Activated naive CD8-positive, alpha-beta T cell treated with anti-CD3 and anti-CD28 coated beads, Interleukin-2, amount 50 U/mL, for 24 hours (primary cell): ENCODE measurements around the gene CLPSL1.

Experiments used
- ATAC-seq: fragments of 150-1000 bp; cut with Tn5 transposase; one replicate; pipeline ENCODE4 v1.10.0; 2021
- DNase-seq: peaks from one replicate; pipeline ENCODE4 v3.0.0; 2021
- H3K27ac Mint-ChIP-seq: one replicate; pipeline ENCODE4 v1.8.0; 2021; ENCODE audit warnings: mild to moderate bottlenecking, mixed read lengths
- H3K27me3 Mint-ChIP-seq: one replicate; pipeline ENCODE4 v1.8.0; 2021; ENCODE audit warnings: mixed read lengths
- H3K36me3 Mint-ChIP-seq: one replicate; pipeline ENCODE4 v1.8.0; 2021; ENCODE audit warnings: low read depth, mixed read lengths
- H3K4me1 Mint-ChIP-seq: one replicate; pipeline ENCODE4 v1.8.0; 2021; ENCODE audit warnings: mixed read lengths
- H3K4me3 Mint-ChIP-seq: one replicate; pipeline ENCODE4 v1.8.0; 2021; ENCODE audit warnings: mild to moderate bottlenecking, moderate library complexity, mixed read lengths
- H3K9me3 Mint-ChIP-seq: one replicate; pipeline ENCODE4 v1.8.0; 2021; ENCODE audit warnings: mixed read lengths

The CLPSL1 gene

DNA sequence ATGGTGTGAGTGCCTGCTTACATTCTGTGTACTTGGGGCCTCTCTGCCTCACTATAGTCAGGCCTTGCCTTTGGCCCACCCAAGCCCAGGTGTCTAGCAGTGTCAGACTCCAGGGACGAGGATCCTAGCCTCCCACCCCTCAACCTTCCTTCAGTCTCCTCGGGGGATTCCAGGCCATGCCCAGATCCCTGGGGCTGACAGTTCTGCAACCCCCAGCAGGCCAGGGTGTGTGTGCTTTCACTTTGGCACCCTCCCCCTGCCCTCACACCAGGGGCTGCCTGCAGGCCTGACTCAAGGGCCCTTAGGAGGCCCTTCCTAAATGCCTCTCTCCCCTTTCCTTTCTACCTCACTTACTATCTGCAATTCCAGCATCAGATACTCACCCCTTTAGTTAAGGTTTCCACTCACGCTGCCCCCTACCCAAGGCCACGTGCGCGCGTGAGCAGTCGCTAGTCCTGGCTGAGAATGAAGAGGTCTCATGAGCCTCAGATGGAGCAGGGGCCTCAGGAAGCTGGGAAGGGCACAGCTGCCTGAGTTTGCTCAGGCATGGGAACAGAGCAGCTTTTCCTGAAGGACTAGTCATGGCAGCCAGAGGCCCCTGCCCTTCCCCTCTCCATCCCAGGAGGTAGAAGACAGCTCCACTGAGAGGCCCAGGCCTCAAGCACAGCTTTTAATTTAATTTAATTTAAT lies 17.2 kb downstream of the CLPSL1 start:
- no peak overlapping the region for H3K27ac Mint-ChIP-seq
- ATAC-seq = no peak

DNA sequence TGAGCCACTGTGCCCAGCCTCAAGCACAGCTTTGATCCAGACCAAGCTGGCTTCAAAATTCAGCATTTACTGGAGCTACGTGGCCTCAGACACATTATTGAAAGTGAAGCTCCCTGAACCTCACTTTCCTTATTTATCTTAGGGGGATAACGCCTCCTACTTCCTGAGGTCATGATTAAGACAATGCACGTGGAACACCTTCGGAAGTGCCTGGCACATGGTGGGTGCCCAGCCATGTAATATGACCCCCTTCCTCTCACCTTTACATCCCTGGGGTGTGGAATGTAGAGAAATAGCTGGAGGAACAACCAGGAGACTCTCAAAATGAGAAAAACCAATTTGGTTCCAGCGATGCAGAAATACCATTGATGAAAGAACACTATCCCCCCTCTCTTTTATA lies 17.9 kb downstream of the CLPSL1 start:
- no peaks in the 10 kb centered on the region for H3K4me1 Mint-ChIP-seq
- H3K9me3 Mint-ChIP-seq = no peaks in the 10 kb centered on the region
- H3K27me3 Mint-ChIP-seq = peaks cover 1% of the 10 kb centered on the region
- no peak overlapping the region for H3K27ac Mint-ChIP-seq
- H3K4me3 Mint-ChIP-seq = no peak overlapping the region
- no peaks in the 10 kb centered on the region for H3K36me3 Mint-ChIP-seq
- ATAC-seq (no peak), DNase-seq (no peak)

More for the DNA sequence above, 17.2 kb downstream of the CLPSL1 start:
- Mint-ChIP-seq H3K9me3 (no peaks in the 10 kb centered on the region), H3K36me3 (no peaks in the 10 kb centered on the region), H3K4me3 (no peak overlapping the region), H3K4me1 (no peaks in the 10 kb centered on the region), H3K27me3 (no peaks in the 10 kb centered on the region)
- no peak for DNase-seq

DNA sequence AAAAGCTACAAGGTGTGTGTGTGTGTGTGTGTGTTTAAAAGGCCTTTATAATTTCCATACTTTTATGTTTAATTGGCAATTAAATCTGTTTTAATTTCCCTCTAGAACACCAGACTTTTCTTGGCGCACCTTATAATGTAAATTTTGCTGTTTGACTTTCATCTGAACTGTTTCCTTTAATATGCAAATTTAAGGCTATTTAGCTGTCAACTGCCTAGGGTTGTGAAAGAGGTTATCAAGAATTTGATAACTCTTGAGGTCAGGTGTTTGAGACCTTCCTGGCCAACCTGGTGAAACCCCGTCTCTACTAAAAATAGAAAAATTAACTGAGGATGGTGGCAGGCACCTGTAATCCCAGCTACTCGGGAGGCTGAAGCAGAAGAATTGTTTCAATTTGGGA lies 20.3 kb downstream of the CLPSL1 start:
- Mint-ChIP-seq H3K9me3 (no peaks in the 10 kb centered on the region), H3K27ac (no peak overlapping the region), H3K27me3 (peaks cover 8% of the 10 kb centered on the region), H3K36me3 (no peaks in the 10 kb centered on the region), H3K4me3 (no peak overlapping the region), H3K4me1 (no peaks in the 10 kb centered on the region)
- ATAC-seq = no peak
- DNase-seq = no peak

DNA sequence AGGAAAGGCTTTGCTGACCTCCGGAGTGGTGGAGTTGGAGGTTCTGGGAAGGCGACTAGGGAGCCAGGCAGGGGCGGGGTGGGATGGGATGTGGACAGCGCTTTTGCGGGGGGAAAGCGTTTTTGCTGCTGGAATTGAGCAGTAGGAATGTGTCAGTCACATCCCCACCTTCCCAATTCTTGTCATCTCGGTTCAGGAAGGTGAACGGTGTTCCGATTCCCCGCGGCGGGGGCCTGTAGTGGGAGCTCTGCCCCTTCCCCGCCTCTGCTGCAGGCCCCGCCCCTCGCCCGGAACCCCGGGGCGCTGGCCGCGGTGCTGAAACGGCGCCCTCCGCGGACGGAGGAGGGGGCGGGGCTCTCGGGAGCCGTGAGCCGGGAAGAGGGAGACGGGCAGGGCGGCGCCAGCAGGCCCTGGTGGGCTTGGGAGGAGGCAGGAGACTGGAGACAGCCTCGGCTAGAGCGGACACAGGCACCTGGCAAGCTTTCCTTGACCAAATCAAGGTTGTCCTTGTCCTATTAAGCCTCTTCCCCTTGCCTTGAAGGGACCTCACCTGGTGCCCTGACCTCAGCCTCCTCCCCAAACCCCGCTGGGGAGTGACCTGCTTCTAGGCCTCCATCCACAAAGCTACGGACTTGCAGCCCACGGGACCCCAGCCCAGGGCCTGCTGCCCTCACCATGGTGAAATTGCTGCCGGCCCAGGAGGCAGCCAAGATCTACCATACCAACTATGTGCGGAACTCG lies 24.3 kb downstream of the CLPSL1 start, which contains the start of gene LHFPL5:
LHFPL5 (plus strand) TSS at position 357 of the 741 bp plus-strand sequence; CDS start at position 676, 319 bp downstream.
- no peak within 1 kb of the TSS for H3K4me3 Mint-ChIP-seq
- peaks cover 21% of the 10 kb centered on the region for H3K27me3 Mint-ChIP-seq
- H3K27ac Mint-ChIP-seq = no peak within 1 kb of the TSS
- H3K36me3 Mint-ChIP-seq = no peaks in the 10 kb centered on the region
- ATAC-seq = peak; percentile 63
- DNase-seq = peak; percentile 66
- H3K9me3 Mint-ChIP-seq = no peaks in the 10 kb centered on the region
- no peaks in the 10 kb centered on the region for H3K4me1 Mint-ChIP-seq

DNA sequence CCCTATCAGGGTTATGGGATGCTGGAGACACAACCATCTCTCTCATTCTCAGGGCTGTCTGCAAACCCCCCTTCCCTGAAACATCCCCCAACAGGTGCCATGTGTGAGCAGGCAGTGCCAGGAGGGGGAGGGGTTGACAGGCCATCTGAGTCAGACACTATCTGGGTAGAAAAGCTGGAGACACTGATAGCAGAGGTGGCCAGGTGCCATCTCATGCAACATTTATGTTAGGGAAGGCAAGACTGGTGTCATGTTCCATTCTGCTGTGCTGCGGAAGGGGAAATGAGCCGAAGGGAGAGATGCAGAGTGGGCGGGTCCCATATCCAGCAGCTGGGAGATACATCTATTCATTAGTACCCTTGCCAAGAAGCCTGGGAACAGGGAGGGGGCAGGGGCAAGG lies 27.9 kb downstream of the CLPSL1 start:
- Mint-ChIP-seq H3K27me3 (peaks cover 23% of the 10 kb centered on the region), H3K36me3 (no peaks in the 10 kb centered on the region), H3K4me3 (no peak overlapping the region), H3K9me3 (no peaks in the 10 kb centered on the region), H3K27ac (no peak overlapping the region), H3K4me1 (peaks cover 5% of the 10 kb centered on the region)
- DNase-seq (no peak), ATAC-seq (no peak)

DNA sequence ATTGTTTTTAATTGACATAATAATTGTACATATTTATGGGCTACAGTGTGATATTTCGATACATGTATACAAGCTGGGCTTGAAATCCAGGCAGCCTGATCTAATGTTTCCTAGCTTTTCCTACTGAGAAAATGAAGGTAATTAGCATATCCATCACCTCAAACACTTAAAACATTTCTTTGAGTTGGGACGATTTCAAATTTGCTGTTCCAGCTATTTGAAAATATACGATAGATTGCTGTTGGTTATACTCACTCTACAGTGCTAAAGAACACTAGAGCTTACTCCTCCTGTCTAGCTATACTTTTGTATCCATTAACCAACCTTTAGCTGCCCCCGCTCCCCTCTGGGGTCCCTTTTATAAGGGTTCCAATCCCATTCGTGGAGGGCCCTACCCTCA lies 29.0 kb downstream of the CLPSL1 start:
- no peak for ATAC-seq
- Mint-ChIP-seq H3K27ac (no peak overlapping the region), H3K27me3 (peaks cover 21% of the 10 kb centered on the region), H3K4me1 (peaks cover 5% of the 10 kb centered on the region), H3K36me3 (no peaks in the 10 kb centered on the region), H3K9me3 (no peaks in the 10 kb centered on the region), H3K4me3 (no peak overlapping the region)
- DNase-seq = no peak

DNA sequence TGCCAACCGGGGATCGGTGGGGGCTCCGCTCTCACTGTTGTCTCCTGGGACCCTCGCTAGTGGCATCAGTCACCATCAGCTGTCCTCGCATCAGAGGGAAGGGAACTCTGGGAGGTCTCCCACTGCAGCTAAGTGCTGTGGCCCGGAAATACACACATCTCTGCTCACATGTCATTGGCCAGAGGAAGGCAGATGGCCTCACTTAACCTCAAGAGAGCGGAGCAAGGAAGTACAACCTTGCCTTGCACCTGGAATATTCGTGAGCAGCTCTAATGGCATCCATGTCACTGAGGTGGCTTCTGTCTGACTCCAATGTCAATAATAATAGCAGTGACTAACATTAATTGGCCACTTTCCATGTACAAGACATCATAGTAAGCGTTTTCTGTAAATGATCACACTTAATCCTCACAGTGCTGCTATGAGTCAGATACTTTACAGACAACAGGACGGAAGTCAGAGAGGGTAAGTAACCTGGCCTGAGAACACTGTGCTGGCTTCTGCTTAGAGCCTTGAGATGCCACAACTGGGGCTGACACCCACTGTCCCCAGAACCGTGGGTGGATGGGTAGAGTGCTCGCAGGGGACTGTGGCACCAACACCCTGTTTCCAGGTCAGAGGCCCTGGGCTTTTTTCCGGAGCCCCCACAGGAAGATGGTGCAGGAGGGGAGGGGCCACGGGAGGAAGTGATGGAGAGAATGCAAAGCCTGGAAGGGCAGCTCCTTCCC lies 30.3 kb downstream of the CLPSL1 start:
- Mint-ChIP-seq H3K4me1 (peaks cover 5% of the 10 kb centered on the region), H3K4me3 (no peak overlapping the region), H3K36me3 (no peaks in the 10 kb centered on the region), H3K27ac (no peak overlapping the region), H3K27me3 (peaks cover 16% of the 10 kb centered on the region), H3K9me3 (no peaks in the 10 kb centered on the region)
- DNase-seq = no peak
- peak; percentile 36 for ATAC-seq

DNA sequence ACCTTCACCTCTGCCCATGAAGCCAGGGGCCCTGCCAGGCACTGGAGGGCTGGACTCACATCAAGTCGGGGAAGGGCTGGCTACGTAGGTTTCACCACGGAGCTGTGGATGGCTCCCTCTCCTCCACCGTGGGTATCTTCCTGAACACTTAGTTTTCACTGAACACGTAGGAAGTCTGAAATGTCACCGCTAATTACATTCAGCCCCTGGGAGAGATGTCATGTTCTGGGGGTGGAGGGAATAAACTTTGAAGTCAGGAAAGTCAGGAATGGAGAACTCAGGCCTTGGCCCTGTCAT lies 30.8 kb downstream of the CLPSL1 start:
- ATAC-seq = no peak
- Mint-ChIP-seq H3K9me3 (no peaks in the 10 kb centered on the region), H3K27ac (no peak overlapping the region), H3K4me3 (no peak overlapping the region), H3K27me3 (peaks cover 11% of the 10 kb centered on the region), H3K36me3 (no peaks in the 10 kb centered on the region), H3K4me1 (peaks cover 5% of the 10 kb centered on the region)
- no peak for DNase-seq

DNA sequence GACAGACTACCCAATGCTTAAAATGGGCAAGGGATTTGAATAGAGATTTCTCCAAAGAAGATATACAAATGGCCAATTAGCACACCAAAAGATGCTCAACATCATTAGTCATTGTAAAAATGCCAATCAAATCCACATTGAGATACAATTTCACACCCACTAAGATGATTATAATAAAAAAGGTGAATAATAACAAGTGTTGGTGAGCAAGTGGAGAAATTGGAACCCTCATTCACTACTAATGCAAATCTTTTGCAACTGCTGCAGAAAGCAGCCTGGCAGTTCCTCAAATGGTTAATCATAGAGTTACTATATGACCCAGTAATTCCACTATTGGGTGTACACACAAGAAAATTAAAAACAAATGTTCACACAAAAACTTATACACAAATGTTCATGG lies 36.7 kb downstream of the CLPSL1 start:
- no peaks in the 10 kb centered on the region for H3K4me1 Mint-ChIP-seq
- DNase-seq (no peak), ATAC-seq (no peak)
- H3K27me3 Mint-ChIP-seq = peaks cover 6% of the 10 kb centered on the region
- no peak overlapping the region for H3K4me3 Mint-ChIP-seq
- H3K36me3 Mint-ChIP-seq = no peaks in the 10 kb centered on the region
- H3K27ac Mint-ChIP-seq = no peak overlapping the region
- no peaks in the 10 kb centered on the region for H3K9me3 Mint-ChIP-seq

DNA sequence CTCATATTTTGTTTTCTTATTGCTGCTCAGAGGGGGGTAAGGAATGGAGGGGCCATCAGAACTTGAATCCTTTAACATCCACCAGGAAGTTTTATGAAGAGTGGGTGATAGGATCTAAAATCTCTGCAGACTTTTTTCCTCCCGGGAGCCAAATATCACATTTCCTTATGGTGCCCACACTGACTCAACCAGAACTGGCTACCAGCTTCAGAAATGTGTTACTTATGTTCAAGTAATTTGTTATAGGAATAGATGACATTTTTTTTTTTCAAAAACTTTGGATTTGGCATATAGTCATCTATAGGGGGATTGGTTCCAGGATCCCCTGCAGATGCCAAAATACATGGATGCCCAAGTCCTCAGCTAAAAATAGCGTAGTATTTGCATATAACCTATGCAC lies 42.8 kb downstream of the CLPSL1 start:
- no peaks in the 10 kb centered on the region for H3K36me3 Mint-ChIP-seq
- H3K27me3 Mint-ChIP-seq = peaks cover 5% of the 10 kb centered on the region
- ATAC-seq = no peak
- H3K4me1 Mint-ChIP-seq = no peaks in the 10 kb centered on the region
- DNase-seq = no peak
- H3K9me3 Mint-ChIP-seq = no peaks in the 10 kb centered on the region
- H3K4me3 Mint-ChIP-seq = no peak overlapping the region
- H3K27ac Mint-ChIP-seq = no peak overlapping the region

DNA sequence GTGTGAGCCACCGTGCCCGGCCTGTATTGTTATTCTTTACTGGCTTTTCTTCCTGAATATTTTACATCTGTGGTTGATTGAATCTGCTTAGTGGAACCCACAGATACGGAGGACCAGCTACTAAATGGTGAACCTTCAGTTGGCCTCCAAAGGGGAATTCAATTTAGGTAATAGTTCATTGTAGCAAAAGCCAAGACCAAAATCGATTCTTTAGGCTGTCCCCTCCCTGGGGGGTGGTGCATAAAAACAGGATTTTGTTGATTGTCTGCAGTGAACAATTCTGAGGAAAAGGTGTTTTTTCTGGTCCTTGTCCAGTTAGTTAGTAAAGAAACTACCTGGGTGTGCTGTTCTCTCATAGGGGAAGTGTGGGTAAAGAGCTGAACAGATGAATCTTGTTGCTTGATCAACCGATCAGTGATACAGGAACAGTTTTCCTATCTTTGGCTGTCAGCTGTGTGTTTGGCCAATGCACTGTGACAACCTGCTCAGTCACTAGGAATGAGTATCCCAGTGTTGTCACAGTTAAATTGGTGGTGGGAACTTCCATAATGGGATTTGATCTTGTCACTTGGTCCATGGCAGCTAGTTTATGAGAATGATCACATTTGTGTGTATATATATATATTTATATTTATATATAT lies 43.9 kb downstream of the CLPSL1 start:
- no peak for DNase-seq
- Mint-ChIP-seq H3K9me3 (no peaks in the 10 kb centered on the region), H3K4me1 (no peaks in the 10 kb centered on the region), H3K36me3 (no peaks in the 10 kb centered on the region), H3K27me3 (peaks cover 1% of the 10 kb centered on the region), H3K27ac (no peak overlapping the region), H3K4me3 (no peak overlapping the region)
- ATAC-seq = no peak

DNA sequence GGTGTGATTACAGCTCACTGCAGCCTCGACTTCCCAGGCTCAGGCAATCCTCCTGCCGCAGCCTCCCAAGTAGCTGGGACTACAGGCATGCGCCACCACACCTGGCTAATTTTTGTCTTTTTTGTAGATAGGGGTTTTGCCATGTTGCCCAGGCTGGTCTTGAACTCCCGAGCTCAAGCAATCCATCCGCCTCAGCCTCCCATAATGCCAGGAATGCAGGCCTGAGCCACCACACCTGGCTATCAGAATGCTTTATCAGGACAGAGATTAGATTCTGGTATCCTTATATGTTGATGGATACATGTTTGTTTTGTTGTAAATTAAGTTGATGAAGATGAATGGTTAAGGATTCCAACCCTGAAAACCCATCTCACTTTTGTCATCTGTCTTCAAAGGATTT lies 48.5 kb downstream of the CLPSL1 start:
- no peak overlapping the region for H3K27ac Mint-ChIP-seq
- H3K4me3 Mint-ChIP-seq = no peak overlapping the region
- H3K9me3 Mint-ChIP-seq = no peaks in the 10 kb centered on the region
- peaks cover 1% of the 10 kb centered on the region for H3K27me3 Mint-ChIP-seq
- H3K4me1 Mint-ChIP-seq = no peaks in the 10 kb centered on the region
- no peak for ATAC-seq
- no peak for DNase-seq
- H3K36me3 Mint-ChIP-seq = peaks cover 16% of the 10 kb centered on the region

DNA sequence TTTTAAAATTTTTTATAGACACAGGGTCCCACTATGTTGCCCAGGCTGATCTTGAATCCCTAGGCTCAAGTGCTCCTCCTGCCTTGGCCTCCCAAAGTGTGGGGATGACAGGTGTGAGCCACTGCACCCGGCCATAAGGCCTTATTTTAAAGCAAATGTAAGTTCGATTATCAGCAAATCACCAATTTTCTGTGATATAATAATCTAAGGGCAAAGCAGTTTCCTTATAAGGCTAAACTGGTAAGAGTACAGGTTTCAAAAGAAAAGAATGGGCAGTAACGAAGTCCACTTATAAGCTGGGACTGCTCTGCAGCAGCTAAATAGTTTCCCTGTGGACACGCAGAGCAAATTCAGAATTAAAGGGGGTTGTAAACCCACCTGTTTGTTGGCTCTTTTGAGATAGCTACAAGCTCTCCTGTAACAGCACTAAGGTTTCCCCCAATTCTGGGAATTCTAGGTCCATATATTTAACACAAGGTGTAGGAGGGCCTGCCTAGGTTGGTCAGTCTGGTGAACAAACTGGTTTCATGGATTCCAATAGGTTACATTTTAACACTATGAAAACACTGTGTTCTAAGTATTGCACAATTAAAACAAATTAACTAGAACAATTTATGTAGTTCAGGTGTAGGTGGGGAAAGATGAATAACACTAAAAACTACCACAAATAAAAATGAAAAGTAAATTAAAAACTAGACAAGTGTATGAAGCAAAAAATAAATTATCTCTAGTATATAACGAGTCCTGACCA lies 50.6 kb downstream of the CLPSL1 start:
- H3K4me1 Mint-ChIP-seq = no peaks in the 10 kb centered on the region
- H3K27me3 Mint-ChIP-seq = peaks cover 1% of the 10 kb centered on the region
- ATAC-seq = no peak
- H3K36me3 Mint-ChIP-seq = peaks cover 28% of the 10 kb centered on the region
- DNase-seq = no peak
- H3K27ac Mint-ChIP-seq = no peak overlapping the region
- no peaks in the 10 kb centered on the region for H3K9me3 Mint-ChIP-seq
- no peak overlapping the region for H3K4me3 Mint-ChIP-seq

DNA sequence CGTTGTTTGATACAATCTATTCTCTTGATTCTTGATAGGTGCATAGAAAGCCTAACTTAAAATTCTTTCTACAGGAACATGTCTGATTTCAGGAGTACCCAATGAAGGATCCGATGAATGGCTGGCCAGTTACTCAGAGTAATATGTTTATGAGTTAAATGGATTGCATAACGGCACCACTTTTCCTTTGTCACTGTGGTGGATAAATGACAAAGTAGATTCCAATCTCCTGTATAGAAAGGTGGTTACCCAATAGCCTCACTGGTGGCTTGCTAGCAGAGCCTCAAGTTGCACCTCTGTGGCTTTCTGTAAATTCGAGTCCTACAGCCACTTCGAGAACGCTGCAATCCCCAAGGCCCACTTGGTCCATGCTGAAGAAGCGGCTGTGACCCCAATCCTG lies 52.7 kb downstream of the CLPSL1 start:
- no peaks in the 10 kb centered on the region for H3K4me1 Mint-ChIP-seq
- peaks cover 37% of the 10 kb centered on the region for H3K36me3 Mint-ChIP-seq
- no peaks in the 10 kb centered on the region for H3K9me3 Mint-ChIP-seq
- no peaks in the 10 kb centered on the region for H3K27me3 Mint-ChIP-seq
- no peak for DNase-seq
- no peak overlapping the region for H3K4me3 Mint-ChIP-seq
- H3K27ac Mint-ChIP-seq = peak overlapping the region; percentile 27
- no peak for ATAC-seq
